HG03064 (cell line): ENCODE measurements around the gene C12orf76.

Experiments used
- ATAC-seq: cut with Tn5 transposase; IDR thresholded peaks from one replicate; pipeline ENCODE4 v1.9.1; 2021; ENCODE audit warnings: low read depth; ENCODE audit not compliant: unreplicated experiment

The C12orf76 gene

DNA sequence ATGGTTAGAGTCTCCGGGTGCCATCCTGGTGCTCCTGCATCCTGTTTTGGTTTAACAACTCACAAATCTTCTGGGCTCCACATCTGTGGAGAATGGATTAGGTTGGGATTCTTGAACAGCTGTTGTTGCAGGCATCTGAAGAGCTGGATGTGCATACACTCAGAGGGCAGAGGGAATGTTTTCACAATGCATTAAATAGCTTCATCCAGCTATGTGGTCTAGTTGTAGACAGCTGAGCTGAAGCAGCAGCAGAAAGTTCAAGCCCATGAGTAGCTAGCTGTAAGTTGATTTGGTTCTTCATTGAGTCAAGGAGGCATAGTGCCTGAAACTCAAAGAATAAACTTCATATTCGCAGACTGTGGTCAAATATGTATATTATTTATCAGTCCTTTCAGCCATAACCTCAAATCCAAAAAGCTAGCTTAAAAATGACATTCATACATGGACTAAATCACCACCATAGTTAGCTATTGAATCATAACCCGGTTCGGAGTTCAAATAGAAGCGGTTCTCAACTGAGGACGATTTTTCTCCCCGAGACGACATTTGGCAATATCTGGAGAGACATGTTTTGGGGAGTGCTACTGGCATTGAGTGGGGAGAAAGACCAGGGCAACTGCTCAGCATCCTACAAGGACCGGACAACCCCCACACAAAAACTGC is 50.0 kb downstream of the C12orf76 start:
- no peak for ATAC-seq

GRCh38 chr12:109997393-109997792 is 50.9 kb downstream of the C12orf76 start:
- ATAC-seq = no peak

- no peak for ATAC-seq
These were observed 51.9 kb downstream of the C12orf76 start for GRCh38 chr12:109996483-109996853.

DNA sequence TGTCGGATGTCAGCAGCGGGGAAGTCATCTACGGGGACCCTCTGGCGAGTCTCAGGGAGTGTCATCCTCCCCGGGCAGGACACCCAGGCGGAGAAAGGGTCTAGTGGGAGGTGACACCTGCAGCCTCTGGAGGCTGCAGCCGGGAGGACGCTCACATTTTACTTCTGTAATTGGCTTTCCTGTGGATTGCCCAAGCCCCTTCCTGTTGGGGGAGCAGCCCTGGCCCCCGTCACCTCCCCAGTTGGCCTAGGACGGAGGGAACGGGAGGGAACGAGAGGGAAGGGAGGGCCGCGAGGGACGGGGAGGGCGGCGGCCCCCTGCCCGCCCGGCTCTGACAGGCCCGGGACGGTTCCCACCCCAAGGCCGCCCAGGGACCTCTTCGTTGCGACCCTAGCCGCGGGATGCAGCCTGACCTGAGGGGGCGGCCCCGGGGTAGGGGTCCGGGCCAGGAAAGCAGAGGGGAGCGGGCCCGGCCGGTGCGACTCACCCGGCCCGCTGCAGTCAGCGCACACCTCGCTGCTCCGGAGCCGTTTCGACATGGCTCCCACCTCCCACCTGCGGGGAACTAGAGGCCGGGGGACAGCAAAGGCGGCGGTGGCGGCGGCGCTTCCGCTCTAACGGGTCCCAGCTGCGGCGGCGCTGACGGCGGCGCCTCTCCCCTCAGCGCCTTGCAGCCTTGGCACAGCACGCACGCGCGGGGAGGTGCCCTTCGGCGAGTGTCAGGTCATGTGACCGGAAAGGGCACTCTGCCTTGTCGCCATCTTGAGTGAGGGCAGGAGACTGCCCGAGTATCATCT is 52.4 kb downstream of the C12orf76 start, which contains the start of gene GIT2:
Gene GIT2, minus strand, starts transcription at position 683 of the 797 bp plus-strand sequence. Its CDS starts 144 bp downstream, at position 539.
- ATAC-seq = peak; percentile 56

DNA sequence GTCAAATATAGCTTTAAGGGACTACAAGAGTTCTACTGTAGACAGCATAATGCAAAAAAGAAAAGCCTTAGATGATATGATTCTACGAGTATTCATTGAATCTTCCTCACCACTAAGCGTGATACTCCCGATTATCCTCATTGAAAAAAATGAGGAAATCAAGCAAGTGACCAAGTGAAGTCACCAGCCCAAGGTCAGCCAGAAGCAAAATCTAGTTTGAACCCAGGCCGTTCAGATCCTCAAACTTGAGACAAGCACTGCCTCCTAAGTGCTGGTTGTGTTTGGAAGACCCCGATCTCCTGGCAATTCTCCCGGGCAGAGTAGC is 53.0 kb downstream of the C12orf76 start:
- no peak for ATAC-seq

DNA sequence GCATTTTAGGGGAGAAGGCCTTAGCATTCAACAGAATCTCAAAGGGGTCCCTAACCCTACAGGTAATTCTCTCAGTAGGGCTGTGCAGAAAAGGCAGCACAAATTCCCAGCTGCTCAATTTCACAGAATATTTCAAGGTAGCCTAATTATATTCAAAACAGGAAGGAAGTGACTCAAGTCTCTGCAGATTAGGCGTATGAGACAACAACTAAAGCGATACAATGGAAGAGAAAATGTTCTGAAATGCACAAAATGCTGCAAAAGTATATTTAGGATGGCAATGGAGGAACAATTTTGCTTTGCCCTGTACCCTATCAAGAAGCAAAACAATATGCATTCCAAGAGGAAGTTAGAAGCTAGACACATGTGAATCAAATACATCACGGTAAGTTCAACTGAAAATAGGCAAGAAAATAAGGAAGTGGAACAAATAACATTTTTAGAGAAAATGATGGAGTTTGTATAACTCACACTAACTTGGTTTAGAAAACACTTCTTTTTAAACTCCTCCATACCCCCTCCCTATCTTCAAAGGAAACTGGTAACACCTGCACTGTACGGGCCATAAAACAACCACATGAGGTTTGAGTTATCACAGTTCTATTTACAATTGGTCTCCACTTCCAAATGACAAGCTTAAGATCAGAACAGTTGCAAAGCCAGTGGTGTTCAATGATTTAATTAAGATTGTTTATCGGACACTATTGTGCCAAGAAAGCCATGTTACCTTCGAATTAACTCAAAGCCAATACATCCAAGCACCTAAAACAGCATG is 53.7 kb downstream of the C12orf76 start:
- ATAC-seq = no peak

GRCh38 chr12:109993091-109993490 is 55.2 kb downstream of the C12orf76 start:
- ATAC-seq = no peak

DNA sequence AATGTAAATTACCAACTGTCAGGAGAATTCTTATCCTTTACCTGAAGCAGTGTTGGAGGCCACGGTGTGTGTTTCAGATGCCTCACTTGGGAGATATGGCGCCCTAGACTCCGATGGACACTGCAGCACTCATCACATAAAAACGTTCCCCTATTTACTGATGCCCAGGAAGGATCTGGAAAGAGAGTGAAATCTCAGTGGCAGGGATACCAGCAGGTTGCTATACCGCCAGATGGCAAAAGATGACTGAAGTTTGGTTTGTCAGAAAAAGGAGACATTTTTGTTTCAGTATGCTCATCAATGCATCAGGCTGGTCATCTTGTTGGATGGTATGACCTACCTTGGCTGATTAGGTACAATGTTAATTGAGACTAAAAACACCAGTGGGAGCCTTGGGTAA is 56.7 kb downstream of the C12orf76 start:
- no peak for ATAC-seq
